ENCODE results near the gene CCDC187. TPM values are rescaled to one million over a fixed set of nuclear protein-coding genes. Genes with fewer than 3 reads are reported as not detected.
A peak's percentile ranks its signal among the peaks of the same experiment; 100 is the strongest.

The CCDC187 gene
- total RNA-seq, 1 donor: not detected

DNA sequence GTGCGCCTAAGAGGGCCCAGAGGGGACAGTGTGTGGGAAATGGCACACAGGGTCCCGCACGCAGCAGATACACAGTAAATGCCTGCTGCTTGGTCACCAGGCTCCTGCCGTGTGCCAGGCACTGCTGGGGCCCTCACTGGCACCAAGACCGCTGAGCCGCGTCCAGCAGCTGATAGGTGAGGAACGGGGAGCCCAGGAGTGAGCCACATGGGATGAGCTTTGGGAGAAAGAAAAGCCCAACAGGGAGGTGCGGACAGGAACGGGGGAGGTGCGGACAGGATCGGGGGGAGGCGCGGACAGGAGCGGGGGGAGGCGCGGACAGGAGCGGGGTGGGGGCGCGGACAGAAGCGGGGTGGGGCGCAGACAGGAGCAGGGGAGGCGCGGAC lies 40.0 kb upstream of the CCDC187 start:
- Histone ChIP-seq H3K36me3 (ENCODE audit: insufficient read depth, low read length) (peaks cover 33% of the 10 kb centered on the region), H3K4me2 (ENCODE audit: insufficient read depth, low read length) (no peak overlapping the region), H3K79me2 (ENCODE audit: insufficient read depth, low read length) (no peaks in the 10 kb centered on the region), H3K4me1 (ENCODE audit: insufficient read depth, low read length) (peaks cover 27% of the 10 kb centered on the region), H4K20me1 (ENCODE audit: insufficient read depth, low read length) (peaks cover 47% of the 10 kb centered on the region), H3K9me3 (ENCODE audit: low read depth, low read length) (no peaks in the 10 kb centered on the region), H3K27me3 (ENCODE audit: insufficient read depth, low read length) (no peaks in the 10 kb centered on the region), H3K27ac (ENCODE audit: low read depth, low read length) (no peak overlapping the region), H2AFZ (ENCODE audit: low read length) (no peak overlapping the region), H3K4me3 (ENCODE audit: insufficient read depth, low read length) (no peak overlapping the region)
- no peak for DNase-seq (ENCODE audit: insufficient read length, low spot score, missing footprints)
- TF ChIP-seq, protein P1, sequence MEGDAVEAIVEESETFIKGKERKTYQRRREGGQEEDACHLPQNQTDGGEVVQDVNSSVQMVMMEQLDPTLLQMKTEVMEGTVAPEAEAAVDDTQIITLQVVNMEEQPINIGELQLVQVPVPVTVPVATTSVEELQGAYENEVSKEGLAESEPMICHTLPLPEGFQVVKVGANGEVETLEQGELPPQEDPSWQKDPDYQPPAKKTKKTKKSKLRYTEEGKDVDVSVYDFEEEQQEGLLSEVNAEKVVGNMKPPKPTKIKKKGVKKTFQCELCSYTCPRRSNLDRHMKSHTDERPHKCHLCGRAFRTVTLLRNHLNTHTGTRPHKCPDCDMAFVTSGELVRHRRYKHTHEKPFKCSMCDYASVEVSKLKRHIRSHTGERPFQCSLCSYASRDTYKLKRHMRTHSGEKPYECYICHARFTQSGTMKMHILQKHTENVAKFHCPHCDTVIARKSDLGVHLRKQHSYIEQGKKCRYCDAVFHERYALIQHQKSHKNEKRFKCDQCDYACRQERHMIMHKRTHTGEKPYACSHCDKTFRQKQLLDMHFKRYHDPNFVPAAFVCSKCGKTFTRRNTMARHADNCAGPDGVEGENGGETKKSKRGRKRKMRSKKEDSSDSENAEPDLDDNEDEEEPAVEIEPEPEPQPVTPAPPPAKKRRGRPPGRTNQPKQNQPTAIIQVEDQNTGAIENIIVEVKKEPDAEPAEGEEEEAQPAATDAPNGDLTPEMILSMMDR (IDR thresholded peaks at IDR 0.05; ENCODE audit: extremely low read depth, low read depth, low read length): no peak

DNA sequence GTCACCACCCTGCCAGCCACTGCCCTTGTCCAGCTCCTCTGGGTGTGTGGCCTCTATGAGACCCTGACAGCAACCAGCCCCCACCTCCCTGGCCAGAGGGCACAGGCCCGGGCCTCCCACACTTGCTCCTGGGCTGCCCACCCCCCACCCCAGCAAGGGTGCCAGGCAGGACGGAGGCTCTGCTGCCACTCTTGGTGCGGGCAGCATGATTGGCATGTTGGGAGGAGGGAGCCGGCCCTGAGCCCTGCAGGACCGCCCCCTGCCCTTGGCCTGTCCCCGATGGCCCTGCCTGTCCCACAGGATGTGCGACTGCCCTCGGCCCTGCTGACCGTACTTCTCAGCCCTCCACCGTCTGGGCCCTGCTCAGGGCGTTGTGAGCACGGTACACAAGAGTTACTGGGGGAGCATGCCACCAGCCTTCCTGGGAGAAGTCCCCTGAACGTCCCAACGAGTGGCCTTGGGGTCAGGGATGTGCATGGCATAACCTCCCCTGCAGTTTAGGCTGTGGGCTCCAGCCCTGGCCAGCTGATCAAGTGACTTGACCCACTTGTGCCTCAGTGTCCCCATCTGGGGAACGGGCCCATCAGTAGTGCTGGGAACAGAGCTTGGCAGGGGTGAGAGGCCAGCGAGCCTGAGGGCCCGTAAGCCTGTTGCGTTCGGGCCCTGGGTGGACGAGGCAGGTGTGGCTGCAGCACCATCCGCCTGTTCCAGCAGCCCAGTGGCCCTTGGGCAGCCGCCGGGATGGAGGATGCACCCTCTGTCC lies 39.4 kb upstream of the CCDC187 start:
- H3K4me3 ChIP-seq (ENCODE audit: insufficient read depth, low read length): no peak overlapping the region
- peaks cover 33% of the 10 kb centered on the region for H3K36me3 ChIP-seq (ENCODE audit: insufficient read depth, low read length)
- no peaks in the 10 kb centered on the region for H3K79me2 ChIP-seq (ENCODE audit: insufficient read depth, low read length)
- H3K4me1 ChIP-seq (ENCODE audit: insufficient read depth, low read length): peaks cover 27% of the 10 kb centered on the region
- H3K9me3 ChIP-seq (ENCODE audit: low read depth, low read length): no peaks in the 10 kb centered on the region
- no peak overlapping the region for H3K4me2 ChIP-seq (ENCODE audit: insufficient read depth, low read length)
- no peaks in the 10 kb centered on the region for H3K27me3 ChIP-seq (ENCODE audit: insufficient read depth, low read length)
- H2AFZ ChIP-seq (ENCODE audit: low read length): no peak overlapping the region
- peaks cover 48% of the 10 kb centered on the region for H4K20me1 ChIP-seq (ENCODE audit: insufficient read depth, low read length)
- TF ChIP-seq, protein P1 (IDR thresholded peaks at IDR 0.05; ENCODE audit: extremely low read depth, low read depth, low read length): no peak
- no peak for DNase-seq (ENCODE audit: insufficient read length, low spot score, missing footprints)
- H3K27ac ChIP-seq (ENCODE audit: low read depth, low read length): no peak overlapping the region

DNA sequence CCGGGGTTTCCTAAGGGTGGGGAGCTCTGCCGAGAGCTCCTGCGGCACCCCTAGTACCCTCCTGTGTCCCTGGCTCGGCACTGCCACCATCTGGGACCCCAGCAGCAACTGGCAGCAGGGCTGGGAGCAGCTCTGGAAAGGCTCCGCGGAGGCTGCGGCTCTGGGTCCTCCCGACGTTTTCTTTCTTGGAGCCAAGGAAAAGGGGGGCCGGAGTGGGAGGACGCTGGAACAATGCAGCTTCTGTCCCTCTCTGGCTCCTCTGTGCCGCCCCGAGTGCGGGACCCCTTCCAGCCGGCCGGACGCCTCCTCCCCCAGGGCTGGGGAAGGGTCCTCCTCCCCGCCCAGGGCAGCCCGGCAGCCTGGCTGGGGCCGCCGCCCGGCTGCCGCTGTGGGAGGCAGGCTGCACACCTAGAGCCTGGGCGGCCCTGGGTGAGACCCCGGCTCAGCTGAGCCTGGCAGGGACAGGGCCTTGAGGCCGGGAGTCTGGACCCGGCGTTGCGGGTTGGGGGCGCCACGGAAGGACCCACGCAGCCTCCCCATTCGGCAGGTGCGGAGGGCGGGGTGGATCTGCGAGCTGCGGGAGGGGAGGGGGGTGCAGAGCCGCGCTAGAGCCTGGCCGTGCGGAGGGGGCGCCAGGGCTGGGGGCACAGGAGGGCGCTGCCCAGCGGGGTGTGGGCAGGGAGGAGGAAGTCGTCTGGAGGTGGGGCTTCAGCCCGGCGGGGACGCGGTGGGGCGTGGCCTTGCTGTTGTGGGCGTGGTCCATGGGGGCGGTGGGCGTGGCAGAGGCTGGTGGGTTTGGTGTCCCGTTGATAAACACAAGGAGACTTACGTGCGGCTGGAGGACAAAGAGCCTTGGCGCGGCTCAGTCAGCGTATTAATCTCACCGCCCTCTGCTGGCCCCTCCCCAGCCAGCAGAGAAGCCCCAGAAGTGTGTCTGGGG lies 38.6 kb upstream of the CCDC187 start:
- no peaks in the 10 kb centered on the region for H3K27me3 ChIP-seq (ENCODE audit: insufficient read depth, low read length)

More for the DNA sequence above, 38.6 kb upstream of the CCDC187 start:
- Histone ChIP-seq H2AFZ (ENCODE audit: low read length) (no peak overlapping the region), H3K36me3 (ENCODE audit: insufficient read depth, low read length) (peaks cover 40% of the 10 kb centered on the region), H3K27ac (ENCODE audit: low read depth, low read length) (no peak overlapping the region), H3K79me2 (ENCODE audit: insufficient read depth, low read length) (no peaks in the 10 kb centered on the region), H3K4me1 (ENCODE audit: insufficient read depth, low read length) (peaks cover 24% of the 10 kb centered on the region), H3K4me2 (ENCODE audit: insufficient read depth, low read length) (no peak overlapping the region), H3K9me3 (ENCODE audit: low read depth, low read length) (no peaks in the 10 kb centered on the region), H4K20me1 (ENCODE audit: insufficient read depth, low read length) (peaks cover 48% of the 10 kb centered on the region), H3K4me3 (ENCODE audit: insufficient read depth, low read length) (no peak overlapping the region)
- peak; percentile 93 for DNase-seq (ENCODE audit: insufficient read length, low spot score, missing footprints)
- TF ChIP-seq, protein P1 (IDR thresholded peaks at IDR 0.05; ENCODE audit: extremely low read depth, low read depth, low read length): no peak

Measured in osteoblast (primary cell).